HG03103 (cell line): ENCODE measurements around the gene HPS4.

Source experiments
- ATAC-seq: cut with Tn5 transposase; IDR thresholded peaks from one replicate; pipeline ENCODE4 v1.9.1; 2021; ENCODE audit warnings: low read depth; ENCODE audit not compliant: unreplicated experiment

HPS4 gene

DNA sequence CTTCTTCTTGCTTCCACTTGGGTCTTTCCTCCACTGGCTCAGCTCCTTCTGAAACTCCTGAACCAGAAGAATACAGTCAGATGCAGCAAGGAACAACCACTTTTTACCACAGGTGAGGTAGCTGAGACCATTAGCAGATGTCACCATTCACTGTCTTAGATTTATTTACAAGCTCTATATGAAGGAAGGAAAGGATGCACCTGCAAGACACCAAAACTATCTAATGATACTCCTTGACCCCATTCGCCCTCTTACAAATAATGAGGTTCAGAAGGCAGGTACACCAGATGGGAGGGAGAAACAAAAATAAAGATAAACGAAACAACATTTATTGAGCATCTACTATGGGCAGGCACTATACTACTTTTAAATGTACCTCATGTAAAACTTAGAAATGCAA is 18.4 kb upstream of the HPS4 start:
- no peak for ATAC-seq

DNA sequence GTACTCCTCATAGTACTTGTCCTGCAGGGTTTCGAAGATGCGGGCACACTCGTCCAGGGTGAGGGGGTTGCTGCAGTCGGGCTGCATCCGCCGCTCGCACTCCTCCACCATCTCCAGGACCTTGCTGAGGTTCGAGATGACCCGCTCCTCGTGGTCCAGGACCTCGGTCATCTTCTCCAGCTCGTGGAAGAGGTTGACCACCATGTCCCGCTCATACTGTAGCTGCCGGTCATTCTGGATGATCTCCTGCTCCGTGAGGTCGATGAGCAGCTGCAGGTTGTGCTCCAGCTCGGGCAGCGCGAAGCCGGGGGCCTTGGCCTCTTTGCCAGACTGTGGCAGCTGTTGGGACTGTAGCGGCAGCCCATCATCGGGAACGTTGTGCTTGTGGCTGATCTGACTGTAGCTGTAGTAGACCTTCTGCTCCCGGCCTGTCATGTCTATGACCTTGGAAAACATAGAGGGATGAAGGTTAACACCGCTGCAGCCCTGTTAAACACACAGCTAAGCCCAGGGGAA is 15.7 kb upstream of the HPS4 start:
- ATAC-seq, result no peak

DNA sequence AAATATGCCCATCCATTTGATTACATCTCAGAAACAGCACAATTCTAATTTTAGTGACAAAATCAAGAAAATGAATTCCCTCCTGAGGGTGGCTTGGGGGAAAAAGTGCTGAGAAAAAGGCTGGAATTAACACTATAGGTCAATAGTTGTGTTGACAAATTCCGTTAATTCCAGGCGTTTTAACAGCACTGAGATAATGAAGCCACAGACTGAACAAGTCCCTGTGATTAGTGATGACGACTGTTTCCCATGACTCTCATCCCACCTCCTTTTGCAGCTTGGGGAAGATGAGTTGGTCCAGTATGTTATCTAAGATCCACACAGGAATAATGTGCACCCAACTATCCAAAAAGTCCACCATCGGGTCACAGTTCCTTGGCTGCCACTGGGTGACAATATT is 12.9 kb upstream of the HPS4 start:
- no peak for ATAC-seq

DNA sequence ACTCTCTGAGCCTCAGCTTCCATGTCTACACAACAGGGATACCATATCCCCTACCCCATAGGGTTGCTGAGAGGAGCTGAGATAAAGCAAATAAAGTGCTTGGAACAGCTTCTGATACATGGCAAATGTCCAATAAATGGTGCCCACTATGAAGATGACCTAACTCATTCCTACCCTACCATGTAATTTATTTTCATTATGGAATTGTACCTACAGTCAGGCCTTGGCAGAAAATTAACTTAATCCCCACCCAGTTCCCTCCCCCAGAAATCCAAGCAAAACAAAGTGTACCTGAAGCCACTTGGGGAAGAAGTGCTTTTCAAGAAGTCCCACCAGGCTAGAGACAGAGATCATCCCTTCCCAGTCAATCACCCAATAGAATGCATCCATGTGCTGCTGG is 10.9 kb upstream of the HPS4 start:
- no peak for ATAC-seq

DNA sequence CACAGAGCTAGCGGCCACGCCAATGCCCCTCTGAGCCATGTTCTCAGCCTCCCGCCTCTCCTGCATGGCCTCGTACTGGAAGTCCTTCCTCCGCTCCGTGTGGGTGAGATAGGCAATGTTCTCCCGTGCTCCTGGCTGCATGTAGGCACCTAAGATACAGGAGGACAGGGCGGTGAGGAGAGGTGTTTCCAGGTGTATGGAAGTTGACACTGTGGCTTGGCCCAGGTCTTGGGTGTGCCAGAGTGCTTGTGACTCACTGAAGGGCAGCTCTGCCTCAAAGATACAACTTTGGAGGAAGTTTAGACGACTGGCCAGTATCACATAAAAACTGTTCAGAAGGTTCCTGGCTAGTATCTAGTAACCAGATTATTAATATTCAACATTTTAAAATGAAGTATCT is 8.6 kb upstream of the HPS4 start:
- ATAC-seq, result no peak

DNA sequence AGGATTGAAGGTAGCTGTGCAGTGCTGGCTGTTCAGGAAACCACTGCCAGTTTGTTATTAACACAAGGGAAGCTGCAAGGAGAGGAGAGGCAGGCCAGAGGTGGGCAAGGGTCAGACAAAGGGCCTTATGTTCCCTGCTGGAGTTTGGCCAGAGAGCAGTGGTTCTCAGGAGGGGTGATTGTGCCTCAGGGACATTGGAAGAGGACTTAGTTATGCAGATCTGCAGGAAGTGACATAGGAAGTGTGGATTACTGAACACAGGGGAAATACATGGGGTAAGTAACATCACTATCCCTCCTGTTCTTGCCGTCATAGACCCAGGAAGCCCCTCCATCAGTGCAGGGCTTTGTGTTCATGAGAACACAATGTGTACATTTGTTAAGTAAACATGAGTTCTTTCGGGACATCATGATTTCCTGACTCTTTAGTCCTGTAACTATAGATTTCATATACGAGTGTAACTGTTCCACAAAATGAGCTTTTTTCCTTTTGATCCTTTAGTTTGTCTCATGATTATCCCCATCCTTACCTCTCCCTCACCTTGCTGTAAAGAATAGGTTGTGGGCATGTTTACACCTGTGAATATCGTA is 6.0 kb upstream of the HPS4 start:
- no peak for ATAC-seq

DNA sequence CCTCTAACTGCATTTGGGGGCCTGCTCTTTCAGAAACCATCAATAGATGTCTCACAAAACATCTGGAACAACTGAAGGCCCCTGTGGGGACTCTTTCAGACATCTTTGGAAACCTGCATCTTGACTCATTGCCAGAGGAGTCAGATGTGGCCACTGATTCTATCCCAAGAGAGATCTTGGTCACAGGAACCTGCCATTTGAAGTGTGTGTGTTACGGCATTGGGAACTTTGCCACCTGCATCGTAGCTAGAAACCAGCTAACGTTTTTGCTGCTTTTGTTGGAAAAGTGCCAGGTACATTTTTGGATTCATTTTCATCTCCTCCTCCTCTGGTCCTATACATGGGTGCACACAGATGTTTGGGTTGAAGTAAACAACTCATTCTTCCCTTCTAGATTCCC is 4.4 kb upstream of the HPS4 start:
- ATAC-seq, result no peak

DNA sequence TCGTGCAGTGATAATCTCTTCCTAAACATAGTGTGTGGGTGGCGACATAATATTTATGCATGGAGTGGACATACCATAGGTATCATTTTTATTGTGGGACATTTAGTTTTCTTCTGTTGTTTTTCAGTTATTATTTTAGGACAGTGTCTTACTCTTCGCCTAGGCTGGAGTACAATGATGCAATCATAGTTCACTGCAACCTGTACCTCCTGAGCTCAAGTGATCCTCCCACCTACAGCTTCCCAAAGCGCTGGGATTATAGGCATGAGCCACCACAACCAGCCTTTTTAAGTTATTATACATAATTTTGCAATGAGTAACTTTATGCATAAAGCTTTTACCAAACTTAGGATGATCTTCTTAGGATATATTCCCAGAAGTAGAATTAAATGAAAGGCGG is 2.8 kb upstream of the HPS4 start:
- ATAC-seq, result no peak

DNA sequence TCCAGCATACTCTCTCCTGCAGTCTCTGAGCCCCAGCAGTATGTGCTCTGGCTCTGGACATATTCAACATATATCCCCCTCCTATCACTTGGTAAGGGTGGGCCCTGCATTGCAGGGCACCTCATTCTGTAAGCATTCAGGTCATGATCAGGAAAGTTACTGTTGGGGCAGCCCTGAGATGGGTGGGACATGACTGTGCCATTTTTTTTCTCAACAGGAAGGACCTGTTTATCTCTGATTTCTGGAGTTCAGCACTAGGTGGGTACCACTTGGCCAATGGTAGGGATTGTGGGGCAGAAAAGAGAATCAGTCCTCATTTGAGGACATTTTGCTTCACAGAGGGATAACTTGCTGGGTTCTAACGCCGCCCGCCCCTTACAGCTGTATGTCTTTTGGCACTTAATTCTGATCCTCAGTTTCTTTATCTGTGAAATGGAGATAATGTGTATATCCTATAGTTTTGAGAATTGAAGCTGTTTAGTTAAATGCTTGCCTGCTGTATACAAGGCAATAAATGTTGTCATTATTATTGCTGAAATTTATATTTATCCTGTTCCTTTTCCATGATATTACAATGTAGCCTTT is 2.3 kb upstream of the HPS4 start:
- ATAC-seq, result no peak

DNA sequence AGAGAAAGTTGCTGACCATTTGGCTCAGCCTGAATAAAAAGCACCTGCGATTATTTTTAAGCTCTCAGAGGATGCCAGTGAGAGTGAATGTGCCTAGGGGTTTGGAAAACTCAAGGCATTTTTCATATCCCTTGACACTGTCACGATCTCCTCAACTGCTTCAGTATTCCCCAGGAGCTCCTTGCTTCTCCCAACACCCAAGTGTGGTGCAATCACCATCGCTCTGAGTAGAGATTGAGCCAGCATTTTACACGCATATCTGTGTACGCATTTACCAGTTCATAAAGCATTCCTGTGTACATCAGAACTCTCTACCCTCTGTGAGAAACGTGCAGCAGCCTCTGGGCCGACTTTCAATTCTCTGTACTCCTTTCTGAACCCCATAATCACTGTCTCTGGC is 1.4 kb upstream of the HPS4 start:
- no peak for ATAC-seq

DNA sequence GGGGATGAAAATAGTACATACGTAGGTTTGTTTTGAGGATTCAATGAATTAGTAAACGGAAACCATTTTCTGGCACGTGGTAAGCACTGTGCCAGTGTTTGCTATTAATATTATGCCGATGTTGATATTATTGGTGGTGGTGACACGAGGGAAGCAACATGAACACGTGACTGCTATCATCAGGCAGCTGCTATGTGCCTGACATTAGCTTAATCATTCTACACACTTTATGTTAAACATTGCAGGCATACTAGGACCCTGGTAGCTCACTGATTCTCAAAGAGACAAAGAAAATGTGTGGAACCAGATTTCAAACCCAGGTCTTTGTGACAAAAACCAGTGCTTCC is 750 bp upstream of the HPS4 start:
- no peak for ATAC-seq

DNA sequence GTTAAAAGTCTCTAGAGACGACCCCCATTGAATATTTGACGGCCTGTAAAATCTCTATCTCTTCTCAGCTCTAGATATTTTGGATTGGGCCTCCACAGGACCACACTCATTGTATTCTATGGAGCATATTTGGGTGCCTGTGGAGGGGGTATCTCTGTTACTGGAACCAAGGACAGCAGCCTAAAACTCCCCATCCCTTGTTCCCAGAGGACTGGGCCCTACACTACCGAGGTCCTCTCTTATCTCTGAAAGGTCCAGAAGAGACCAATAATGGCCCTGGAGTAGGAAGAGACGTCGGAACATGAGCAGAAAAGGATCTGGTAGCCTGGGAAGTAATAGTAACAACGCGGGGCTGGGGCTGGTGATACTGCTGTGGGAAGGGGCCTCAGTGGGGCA is 542 bp downstream of the HPS4 start:
- no peak for ATAC-seq

DNA sequence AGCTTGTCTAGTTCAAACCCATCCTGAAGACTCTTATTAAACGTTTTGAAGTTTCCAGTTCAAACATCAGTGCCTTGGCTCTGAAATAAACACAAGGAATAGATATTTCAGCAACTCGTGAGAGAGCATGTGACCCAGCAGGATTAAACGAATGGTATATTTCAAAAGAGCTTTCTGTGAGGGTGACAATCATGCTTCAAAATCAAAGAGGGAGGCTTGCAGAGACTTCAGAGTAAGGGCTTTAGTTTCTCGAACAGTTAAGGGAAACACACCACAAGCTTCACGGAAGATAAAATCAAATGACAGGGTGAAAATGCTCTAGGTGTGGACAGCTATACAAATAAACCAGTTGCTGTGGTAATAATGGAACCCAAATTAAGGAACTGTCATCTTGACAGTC is 1.4 kb downstream of the HPS4 start:
- ATAC-seq, result no peak

DNA sequence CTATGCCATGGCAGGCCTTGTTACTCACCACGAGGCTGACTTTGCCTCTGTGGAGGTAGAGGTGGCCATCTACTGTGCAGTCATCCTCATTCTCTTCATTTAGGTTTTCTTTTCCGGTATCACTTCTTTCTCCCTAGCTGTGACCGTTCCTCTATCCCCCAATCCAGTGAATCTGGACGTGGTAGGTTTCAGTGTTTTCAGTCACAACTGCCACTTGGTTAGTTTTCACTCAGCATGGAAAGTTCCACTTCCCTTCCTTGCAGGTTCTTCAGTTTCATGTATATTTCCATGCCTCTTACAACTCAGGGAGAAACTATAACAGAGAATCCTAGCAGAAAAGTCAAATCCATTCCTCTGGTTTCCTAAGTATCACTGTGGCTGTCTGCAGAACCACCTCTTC is 1.9 kb downstream of the HPS4 start:
- no peak for ATAC-seq

DNA sequence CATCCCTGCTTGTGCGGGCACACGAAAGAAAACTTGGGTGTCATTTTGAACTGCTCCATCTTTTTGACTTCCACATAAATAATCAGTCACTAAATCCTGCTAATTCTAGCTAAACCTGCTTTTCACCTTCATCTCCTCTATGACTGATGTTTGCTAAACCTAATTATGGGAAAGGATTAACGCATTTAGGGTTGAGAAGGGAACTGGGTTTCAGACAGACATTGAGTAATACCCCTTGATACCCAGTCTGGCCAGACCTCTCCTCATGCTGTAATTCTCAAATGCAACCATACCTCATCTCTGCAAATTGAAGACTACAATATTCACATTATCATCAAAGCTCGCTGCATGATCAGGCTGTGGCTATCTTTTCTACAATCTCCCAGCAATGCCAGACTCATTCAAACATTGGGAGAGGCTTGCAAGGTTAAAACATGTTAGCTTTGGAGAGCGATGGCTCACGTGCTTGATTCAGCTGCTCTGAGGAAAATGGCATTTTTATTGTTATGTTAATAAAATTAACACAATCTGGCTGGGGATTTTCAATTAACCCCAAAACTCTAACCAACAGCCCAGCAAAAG is 2.4 kb downstream of the HPS4 start:
- ATAC-seq, result no peak

DNA sequence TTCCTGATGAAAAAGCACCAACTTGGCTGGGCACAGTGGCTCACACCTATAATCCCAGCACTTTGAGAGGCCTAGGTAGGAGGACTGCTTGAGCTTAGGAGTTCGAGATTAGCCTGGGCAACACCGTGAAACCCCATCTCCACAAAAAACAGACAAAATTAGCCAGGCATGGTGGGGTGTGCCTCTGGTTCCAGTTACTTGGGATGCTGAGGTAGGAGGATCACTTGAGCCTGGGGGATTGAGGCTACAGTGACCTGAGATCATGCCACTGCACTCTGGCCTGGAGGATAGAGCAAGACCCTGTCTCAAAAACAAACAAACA is 3.0 kb downstream of the HPS4 start:
- ATAC-seq, result no peak

DNA sequence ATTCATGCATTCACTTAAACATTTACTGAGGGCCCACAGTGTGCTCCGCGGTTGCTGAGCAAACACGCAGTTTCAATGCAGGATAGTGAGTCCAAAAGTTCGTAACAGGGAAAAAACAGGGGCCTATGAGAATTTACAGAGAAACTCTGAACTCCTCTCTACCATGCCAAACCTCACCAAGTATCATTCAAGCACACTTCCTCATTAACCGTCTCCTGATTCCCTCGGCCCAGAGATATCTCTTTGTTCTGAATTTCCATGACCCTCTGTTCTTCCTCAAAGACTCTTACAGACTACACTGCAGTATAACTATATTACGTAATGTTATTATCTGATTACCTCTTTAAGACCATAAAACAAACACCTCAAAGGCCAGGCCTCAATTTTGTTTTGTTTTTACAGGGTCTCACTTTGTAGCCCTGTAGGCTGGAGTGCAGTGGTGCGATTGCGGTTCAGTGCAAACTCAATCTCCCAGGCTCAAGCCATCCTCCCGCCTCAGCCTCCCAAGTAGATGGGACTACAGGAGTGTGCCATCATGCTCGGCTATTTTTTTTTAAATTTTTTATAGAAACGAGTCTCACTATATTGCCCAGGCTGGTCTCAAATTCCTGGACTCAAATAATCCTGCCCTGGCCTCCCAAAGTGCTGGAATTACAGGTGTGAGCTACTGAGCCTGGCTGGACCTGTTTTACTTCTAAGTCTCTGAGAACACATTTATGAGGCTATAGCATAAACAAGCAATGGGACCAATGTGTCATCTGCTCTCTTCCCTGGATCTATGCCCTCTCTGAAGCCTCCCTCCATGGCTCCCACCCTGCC is 3.6 kb downstream of the HPS4 start:
- ATAC-seq, result no peak

DNA sequence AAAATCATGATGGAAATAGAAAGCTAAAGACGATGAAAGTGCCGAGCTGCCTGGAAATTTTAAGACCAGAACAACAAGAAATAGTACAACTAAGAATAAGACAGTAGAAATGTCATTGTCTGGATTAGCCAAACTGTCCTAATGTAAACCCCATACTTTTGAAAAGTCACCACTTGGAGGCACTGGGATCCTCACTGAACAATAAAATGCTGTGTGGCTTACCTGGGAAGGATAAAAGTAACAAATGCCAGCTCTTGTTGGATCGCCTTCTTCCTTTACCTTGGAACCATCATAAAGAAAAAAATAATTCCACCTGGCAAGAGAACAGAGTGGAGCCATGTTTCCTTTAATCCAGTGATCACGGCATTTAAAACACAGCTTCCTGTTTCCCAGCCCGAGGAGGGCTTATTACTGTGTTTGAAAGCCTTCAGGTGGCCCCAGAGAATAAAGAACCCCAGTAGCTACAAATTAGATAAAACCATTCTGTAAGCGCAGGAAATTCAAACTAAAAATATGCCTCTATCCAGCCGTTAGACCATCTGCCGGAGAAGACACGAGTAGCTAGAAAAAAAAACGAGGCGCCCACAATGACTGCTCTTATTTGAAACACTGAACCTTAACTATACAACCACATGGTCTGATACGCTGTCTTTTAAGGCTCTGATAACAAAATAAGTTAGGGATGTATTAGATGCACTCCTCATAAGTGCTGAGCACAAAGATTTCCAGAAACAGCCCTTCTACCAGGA is 4.4 kb downstream of the HPS4 start:
- no peak for ATAC-seq

DNA sequence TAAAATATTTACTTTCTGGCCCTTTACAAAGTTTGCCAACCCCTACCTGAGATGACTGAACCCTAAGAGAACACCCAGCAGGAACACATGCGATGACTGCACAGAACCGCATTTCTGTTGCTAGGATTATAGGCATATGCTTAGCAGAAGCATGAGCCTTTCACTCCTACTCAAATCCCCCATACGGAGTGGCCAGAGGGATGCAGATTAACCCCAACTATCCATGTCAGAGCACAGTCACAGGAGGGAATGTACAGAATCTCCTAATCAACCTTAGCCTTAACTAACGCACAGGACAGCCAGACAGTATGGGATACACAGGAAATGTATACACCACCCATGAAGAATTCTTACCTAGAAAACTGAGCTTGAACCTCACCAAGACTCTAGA is 6.2 kb downstream of the HPS4 start:
- ATAC-seq, result no peak

DNA sequence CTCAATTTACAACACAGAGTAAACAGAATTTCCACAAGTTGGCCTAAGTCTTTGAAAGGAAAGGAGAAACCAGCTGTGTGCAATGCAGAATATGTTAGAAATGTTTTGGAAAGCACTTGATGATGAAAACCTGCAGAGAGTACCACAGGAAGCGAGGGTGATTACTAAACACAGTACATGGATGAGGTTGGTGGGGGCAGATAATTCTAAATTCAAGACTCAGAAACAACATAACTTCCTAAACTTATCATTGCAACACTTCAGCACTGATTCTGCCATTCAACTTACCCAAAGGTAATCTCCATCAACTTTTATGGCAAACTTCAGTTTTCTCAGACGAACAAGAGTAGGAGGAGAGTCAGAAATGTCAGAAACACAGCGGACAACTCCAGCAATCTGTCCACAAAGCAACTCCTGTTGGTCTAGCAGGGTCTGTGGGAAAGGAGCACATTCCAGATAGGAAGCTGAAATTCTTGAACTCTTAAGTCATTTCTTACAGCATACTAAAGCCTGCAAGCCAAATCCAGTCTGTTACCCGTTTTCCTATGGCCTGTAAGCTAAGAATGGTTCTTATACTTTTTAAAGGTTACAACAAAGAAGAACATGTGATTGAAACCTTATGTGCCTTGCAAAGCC is 6.8 kb downstream of the HPS4 start:
- ATAC-seq, result no peak

DNA sequence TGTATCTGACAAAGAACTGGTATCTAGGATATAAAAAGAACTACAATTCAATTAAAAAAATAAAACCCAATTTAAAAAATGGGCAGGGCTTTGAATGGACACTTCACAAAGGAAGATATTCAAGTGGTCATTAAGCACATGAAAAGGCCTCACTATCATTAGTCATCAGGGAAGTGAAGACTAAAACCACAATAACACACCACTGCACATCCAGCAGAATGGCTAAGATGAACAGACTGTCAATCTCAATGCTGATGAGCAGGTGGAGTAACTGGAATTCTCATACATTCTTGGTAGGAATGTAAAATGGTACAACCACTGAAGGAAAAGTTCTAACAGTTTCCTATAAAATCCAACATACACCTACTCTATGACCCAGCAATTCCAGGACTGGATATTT is 8.9 kb downstream of the HPS4 start:
- no peak for ATAC-seq
